ENCODE data around the gene ST6GALNAC5.

Gene ST6GALNAC5

GRCh38 chr1:77024500-77024899 is 157.2 kb downstream of the ST6GALNAC5 start:
- Histone ChIP-seq H3F3A (ENCODE audit: low read depth) (no peaks in the 10 kb centered on the region), H3K4me3 (ENCODE audit: low read length, poor library complexity, severe bottlenecking) (no peak overlapping the region), H2AFZ (ENCODE audit: low read length) (no peak overlapping the region), H3K9me2 (replicated peaks; ENCODE audit: low read depth, low read length) (no peaks in the 10 kb centered on the region), H3K79me2 (ENCODE audit: insufficient read depth, low read length) (no peaks in the 10 kb centered on the region), H3K9me3 (ENCODE audit: insufficient read depth, low read depth, low read length) (no peaks in the 10 kb centered on the region), H3K36me3 (ENCODE audit: insufficient read depth, low read length) (no peaks in the 10 kb centered on the region), H3K4me2 (ENCODE audit: low read depth, low read length, poor library complexity, severe bottlenecking) (no peak overlapping the region), H3K4me1 (ENCODE audit: insufficient read depth, low read length, poor library complexity, severe bottlenecking) (no peaks in the 10 kb centered on the region), H4K20me1 (ENCODE audit: insufficient read depth, low read length, poor library complexity, severe bottlenecking) (no peaks in the 10 kb centered on the region), H3K9ac (ENCODE audit: low read depth, low read length, poor library complexity, severe bottlenecking) (no peak overlapping the region), H3K27me3 (ENCODE audit: insufficient read depth, low read length, poor library complexity, severe bottlenecking) (no peaks in the 10 kb centered on the region)
- TF ChIP-seq CTCF (conservative IDR thresholded peaks at IDR 0.05; ENCODE audit: low read length), result no peak
- TF ChIP-seq EZH2phosphoT487 (IDR thresholded peaks at IDR 0.05; ENCODE audit: borderline replicate concordance), result no peak

- Histone ChIP-seq H3F3A (ENCODE audit: low read depth) (no peaks in the 10 kb centered on the region), H3K4me2 (ENCODE audit: low read depth, low read length, poor library complexity, severe bottlenecking) (no peak overlapping the region), H3K9me3 (ENCODE audit: insufficient read depth, low read depth, low read length) (no peaks in the 10 kb centered on the region), H2AFZ (ENCODE audit: low read length) (no peak overlapping the region), H3K27me3 (ENCODE audit: insufficient read depth, low read length, poor library complexity, severe bottlenecking) (no peaks in the 10 kb centered on the region), H3K36me3 (ENCODE audit: insufficient read depth, low read length) (no peaks in the 10 kb centered on the region), H3K4me3 (ENCODE audit: low read length, poor library complexity, severe bottlenecking) (no peak overlapping the region), H4K20me1 (ENCODE audit: insufficient read depth, low read length, poor library complexity, severe bottlenecking) (no peaks in the 10 kb centered on the region), H3K9ac (ENCODE audit: low read depth, low read length, poor library complexity, severe bottlenecking) (no peak overlapping the region), H3K4me1 (ENCODE audit: insufficient read depth, low read length, poor library complexity, severe bottlenecking) (no peaks in the 10 kb centered on the region), H3K79me2 (ENCODE audit: insufficient read depth, low read length) (no peaks in the 10 kb centered on the region), H3K9me2 (replicated peaks; ENCODE audit: low read depth, low read length) (no peaks in the 10 kb centered on the region)
- TF ChIP-seq CTCF (conservative IDR thresholded peaks at IDR 0.05; ENCODE audit: low read length) (no peak), EZH2phosphoT487 (IDR thresholded peaks at IDR 0.05; ENCODE audit: borderline replicate concordance) (no peak)
Observed at GRCh38 chr1:77025599-77025998, 158.3 kb downstream of the ST6GALNAC5 start.

- Histone ChIP-seq H3K4me3 (ENCODE audit: low read length, poor library complexity, severe bottlenecking) (no peak overlapping the region), H3K9ac (ENCODE audit: low read depth, low read length, poor library complexity, severe bottlenecking) (no peak overlapping the region), H3K9me2 (replicated peaks; ENCODE audit: low read depth, low read length) (no peaks in the 10 kb centered on the region), H3K36me3 (ENCODE audit: insufficient read depth, low read length) (no peaks in the 10 kb centered on the region), H3K4me1 (ENCODE audit: insufficient read depth, low read length, poor library complexity, severe bottlenecking) (no peaks in the 10 kb centered on the region), H3K9me3 (ENCODE audit: insufficient read depth, low read depth, low read length) (no peaks in the 10 kb centered on the region), H3F3A (ENCODE audit: low read depth) (no peaks in the 10 kb centered on the region), H3K4me2 (ENCODE audit: low read depth, low read length, poor library complexity, severe bottlenecking) (no peak overlapping the region), H4K20me1 (ENCODE audit: insufficient read depth, low read length, poor library complexity, severe bottlenecking) (no peaks in the 10 kb centered on the region), H3K79me2 (ENCODE audit: insufficient read depth, low read length) (no peaks in the 10 kb centered on the region), H2AFZ (ENCODE audit: low read length) (no peak overlapping the region), H3K27me3 (ENCODE audit: insufficient read depth, low read length, poor library complexity, severe bottlenecking) (no peaks in the 10 kb centered on the region)
- TF ChIP-seq CTCF (conservative IDR thresholded peaks at IDR 0.05; ENCODE audit: low read length), result no peak
- no peak for TF ChIP-seq EZH2phosphoT487 (IDR thresholded peaks at IDR 0.05; ENCODE audit: borderline replicate concordance)
Observed at GRCh38 chr1:77026135-77026534, 158.9 kb downstream of the ST6GALNAC5 start.
